ENCODE measurements around the gene CYFIP2.
"Not testable (repeated sequence)": the region's sequence is repeated elsewhere in the genome, so short reads cannot be mapped to it uniquely, and the experiment has no call there.

The CYFIP2 gene

DNA sequence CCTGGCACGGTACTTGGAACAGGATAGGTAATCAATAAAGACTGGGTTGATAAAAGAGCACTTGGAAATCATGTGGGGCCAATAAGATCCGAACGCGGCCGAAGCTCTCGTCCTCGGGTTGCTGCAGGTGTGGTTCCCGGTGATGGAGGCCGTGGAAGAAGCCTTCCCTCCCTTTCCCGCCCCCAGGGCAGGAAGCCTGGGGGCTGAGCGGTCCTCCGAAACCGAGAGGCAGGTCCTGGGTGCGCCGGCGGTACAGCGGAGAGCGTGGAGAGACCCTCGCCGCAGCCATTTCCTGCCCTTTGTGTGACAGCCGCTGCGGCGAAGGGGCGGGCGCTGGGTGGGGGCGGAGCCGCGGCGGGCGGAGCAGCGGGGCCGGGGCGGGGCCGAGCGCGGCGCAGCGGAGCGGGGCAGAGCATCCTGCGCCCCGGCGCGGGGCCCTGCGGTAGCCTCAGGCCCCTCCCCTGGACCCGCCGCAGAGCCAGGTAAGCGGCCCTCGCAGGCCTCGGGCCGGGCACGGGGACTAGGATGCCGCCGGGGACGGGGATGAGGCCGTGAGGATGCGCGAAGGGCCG is at the start of gene CYFIP2:
CYFIP2 (plus strand) TSS at position 410 of the 572 bp plus-strand sequence. CDS start 19,239 bp downstream, outside the sequence.
- DNase-seq = peak; percentile 86

DNA sequence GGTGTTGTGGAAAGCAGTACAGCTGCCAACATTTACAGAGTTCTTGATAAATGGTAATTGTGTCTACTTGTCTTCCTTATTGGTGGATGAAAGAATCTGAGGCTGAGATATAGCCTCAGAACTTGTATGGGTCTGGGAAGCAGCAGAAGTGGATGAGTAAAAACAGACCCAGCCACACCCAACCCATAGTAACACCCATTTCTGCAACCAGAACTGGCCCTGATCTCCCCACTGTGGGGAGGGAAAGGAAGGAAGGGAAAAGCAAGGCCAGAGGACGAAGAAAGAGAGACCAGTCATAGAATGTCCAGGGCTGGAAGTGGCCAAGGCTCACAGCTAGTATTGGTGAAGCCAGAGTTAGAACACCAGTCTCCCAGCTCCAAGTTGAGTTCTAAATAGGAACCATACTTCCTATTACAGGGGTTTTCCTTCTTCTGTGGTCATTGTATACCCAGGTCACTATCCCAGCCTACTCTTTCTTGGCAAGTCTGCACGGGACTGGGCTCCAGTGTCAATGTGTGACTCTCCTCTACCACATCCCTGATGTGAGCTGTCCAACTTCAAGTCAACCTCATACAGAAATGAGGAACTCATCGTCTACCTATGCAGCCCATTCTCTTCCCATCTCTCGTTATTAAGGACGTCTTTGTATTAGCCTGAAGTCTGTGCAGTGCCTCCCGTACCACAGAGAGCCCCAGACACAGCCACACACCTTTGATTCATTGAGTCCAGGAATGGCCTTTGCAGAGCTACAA is 49.4 kb upstream of the CYFIP2 start:
- no peak for DNase-seq

DNA sequence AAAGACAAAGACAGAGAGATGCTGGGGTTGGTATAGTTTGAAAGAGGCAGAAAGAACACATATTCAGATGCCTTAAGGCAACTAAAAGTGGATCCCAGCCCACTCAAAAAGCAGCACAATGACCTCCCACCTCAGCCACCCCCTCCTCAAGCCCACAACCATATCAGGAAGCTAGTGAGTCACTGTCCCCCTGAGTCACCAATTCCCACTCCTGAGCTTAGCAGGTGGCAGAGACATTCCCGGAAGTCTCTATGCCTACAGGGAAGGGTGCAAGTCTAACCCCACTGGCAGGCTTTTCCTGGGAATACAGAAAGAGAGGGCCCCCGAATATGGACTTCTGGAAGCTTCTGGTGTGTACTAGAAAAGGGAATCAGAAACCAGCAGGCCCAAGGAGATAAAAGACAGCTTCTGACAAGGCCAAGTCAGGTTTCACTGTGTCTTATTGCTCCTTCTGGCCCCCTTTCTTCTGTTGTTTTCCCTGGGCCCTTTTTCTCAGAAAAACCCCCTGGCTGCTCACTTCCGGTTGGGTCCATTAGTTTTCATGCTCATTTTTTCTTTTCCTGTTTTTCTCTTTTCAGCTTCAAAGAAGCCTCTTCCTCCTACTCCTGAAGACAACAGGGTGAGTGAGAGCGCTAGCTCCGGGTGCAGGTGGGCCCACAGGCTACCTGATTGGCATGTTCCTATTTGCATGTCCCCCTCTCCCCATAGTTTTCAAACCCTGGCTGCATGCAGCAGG is 48.5 kb upstream of the CYFIP2 start:
- peak; percentile 36 for DNase-seq

DNA sequence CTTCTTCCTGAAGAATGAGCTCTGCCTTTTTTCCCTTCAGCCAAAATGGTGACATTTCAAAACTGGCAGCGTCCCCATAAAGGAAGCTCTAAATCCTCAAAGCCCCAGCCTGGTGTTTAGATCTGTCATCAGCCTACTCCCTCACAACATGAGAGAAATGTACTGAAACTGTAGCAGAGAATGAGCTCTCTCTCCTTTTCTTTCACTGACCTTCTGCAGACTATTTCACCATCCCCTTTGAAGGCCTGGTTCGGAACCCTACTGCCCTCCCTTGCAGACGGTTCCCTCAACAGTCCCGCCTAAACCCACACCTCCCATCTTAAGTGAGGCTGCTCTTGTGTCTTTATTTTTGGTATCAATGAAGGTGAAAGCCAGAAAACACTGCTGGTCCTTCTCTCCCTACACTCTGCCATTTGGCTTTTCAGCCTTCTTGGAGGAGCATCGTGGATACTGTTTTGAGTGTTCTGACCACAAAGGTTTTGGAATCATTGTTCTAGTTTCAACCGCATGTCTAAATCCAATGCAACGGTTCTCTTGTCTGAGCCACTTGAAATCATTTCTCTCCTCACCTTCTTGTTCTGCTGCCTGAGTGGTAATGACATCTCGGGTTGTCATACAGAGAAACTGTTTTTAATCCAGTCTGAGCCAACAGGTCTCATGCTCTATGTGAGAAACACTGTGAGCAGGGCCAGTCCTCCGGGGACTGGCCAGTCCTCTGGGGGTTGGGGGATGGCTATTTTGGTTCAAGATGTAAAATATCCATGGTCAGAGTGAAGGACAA is 46.2 kb upstream of the CYFIP2 start:
- DNase-seq = no peak

DNA sequence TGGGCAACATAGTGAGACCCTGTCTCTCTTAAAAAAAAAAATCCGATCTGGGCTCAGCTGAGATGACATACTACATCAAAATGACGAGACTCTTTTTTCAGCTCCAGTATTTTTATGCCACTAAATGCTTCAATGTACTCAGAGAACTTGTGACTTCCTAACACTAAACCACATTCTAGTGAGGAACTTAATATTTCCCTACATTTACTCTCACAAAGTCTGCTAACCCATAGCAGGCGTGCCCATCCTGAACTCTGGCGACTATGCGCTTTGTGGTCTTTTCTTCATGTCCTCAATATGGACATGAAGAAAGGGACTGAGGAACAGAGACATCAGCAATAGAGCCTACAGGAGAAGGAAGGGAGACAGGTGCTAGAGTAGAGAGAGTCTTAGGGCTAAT is 44.0 kb upstream of the CYFIP2 start:
- DNase-seq = no peak

DNA sequence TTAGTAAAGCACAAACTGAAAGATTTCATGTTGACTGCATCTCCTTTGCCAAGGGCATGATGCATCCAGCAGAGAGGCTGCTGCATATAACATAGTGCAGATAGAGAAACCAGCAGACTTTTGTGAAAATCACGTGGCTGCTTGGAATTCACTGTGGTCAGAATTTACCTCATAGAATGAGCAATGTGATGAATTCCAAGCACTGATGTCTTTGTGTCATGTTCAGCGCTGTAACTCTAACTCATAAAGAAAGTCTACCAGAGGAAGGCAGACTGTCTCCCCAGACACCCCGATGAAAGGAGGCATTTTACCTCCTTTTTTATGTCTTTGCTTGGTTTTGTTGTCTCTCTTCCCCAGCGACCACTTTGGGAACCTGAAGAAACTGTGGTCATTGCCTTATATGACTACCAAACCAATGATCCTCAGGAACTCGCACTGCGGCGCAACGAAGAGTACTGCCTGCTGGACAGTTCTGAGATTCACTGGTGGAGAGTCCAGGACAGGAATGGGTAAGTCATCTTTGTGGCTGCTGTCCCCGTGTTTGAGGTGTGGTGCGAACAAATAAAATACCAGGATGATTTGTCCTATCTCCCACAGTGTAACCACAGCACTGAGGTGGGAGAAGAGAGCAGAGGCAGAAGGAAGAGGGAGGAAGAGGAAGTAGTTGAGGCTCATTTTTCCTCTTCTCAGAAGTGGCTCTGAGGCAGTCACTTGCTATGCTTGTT is 43.3 kb upstream of the CYFIP2 start:
- no peak for DNase-seq

DNA sequence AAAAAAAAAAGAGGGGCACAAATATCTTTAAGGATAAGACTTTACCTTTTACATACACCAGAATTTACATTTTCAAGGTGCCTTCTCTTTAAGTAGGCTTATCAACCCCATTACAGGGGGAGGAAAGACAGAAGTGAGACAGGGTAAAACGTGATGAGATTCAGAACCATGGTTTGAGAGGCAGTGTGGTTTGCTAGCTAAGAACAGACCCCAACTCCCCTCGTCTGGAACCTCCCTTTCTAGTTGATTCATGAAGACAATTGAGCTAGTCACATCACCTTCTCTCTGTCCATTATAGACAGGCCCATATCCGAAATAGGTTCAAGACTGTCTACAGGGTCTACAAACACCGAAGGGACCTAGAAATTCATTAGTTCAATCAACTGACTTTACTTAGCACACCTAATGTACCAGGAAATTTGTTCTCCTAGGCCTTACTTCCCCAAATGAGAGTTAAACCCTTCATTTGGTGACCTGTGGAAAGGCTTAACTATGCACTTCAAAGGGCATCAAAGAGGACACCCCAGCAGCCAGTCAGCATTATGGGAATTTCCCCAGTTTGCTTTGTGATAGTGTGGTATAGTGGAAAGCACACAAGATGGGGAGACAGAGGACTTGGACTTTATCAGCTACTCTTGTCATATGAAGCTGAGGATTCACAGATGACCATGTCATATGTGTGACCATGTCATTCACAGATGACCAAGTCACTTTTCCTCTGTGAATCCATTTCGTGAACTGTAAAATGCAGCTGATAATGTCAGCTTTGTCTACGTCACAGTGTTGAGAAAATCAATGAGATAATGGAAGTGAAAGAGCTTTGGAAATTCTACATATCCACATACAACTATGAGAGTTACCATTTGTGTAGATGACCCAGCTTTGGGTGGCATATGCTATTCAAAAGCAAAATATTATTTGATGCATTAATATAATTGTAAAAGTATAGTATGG is 40.2 kb upstream of the CYFIP2 start:
- no peak for DNase-seq

DNA sequence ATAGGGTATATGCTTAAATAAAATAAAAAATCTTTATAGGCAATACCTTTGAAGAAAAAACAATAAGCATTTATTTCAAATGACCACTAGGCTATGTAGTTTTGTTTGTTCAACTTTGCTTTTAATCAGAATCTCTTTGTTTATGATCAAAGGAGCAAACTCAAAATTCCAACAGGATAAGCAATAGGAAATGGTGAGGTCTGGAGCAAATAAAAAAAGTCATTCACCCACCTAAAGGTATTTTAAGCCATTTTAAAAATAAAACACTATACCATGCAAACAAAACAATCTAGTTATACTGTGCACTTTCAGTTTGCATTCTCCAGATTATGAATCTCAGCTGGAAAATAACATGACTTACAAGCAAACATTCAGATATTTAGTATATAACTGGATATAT is 35.3 kb upstream of the CYFIP2 start:
- DNase-seq = no peak

DNA sequence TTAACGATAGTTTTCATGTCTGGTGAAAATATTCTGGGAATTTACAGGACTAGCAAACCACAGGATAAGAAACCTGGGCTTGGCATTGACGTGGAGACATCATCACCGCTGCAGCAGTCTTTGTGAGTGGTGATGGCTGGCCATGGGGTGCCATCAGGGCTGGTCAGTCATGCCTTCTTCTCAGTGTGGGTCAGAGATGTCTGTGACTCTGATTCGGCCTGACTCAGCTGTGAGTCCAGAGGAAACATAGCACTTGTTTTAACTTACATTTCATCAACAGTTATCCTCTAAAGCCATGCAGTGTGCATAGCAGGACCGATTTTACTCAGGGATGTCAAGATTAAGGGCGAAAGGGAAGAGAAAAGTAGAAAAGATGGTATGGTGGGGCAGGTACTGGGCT is 33.2 kb upstream of the CYFIP2 start:
- no peak for DNase-seq

DNA sequence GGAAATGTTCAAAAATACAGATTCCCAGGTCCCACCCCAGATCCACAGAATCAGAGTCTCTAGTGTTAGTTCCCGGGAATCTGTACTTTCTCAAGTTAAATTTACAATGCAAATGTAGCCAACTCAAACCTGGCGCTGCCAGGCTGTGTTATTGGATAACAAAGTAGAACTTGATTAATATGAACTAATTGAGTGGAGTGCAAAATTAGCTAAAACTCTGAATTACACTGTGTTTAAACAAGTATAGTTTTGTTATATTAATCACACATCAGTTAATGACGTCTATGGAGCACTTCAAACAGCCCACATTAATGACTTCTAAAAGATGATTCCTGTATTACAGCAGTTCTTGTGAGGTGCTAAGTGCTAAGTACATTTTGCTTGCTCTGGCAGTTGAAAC is 32.4 kb upstream of the CYFIP2 start:
- no peak for DNase-seq

DNA sequence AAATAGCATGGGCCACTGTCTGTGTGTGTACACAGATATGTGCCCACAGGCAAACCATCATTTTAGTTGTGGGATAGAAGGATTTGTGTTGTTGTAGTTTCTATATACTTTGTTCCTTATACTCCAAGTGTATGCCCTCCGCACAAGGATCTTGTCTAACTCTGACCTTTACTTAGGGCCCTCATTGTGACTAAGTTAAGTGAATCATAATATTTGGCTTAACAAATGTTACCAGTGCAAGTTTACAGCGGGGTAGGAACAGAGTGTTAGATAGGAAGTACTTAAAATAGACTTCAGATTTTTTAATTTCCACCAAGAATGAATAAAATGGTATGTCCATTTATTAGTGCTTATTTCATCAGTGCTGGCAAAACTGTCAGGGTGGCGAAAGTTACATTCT is 29.5 kb upstream of the CYFIP2 start:
- no peak for DNase-seq

DNA sequence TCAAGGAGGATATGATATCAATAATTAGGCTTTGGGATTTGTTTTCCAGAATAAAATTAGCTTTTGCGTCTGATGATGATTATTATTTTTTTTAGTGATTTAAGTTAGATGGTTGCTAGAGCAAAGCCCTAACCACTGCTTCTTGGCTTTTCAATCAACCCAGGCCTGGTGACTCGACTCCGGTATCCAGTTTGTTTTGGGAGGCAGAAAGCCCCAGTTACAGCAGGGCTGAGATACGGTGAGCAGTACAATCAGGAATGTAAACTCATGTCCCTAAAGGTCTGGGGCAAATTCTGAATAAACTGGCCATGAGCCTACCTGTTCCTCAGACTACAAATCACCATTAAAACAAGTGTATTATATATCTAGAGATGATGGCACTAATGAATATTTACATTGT is 24.4 kb upstream of the CYFIP2 start:
- DNase-seq = no peak

DNA sequence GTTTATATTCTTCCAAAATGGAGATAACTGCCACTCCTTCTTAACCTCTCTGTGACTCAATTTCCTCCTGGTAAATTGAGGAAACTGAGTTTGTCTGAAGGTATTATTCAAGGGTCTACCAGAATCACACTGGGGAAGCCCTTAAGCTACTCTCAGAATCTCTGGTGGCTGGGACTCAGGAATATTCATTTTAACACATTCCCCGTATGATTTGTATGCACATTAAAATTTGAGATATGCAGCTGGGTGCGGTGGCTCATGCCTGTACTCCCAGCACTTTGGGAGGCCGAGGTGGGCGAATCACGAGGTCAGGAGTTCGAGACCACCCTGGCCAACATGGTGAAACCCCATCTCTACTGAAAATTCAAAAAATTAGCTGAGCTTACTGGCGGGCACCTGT is 21.2 kb upstream of the CYFIP2 start:
- not testable (repeated sequence) for DNase-seq

DNA sequence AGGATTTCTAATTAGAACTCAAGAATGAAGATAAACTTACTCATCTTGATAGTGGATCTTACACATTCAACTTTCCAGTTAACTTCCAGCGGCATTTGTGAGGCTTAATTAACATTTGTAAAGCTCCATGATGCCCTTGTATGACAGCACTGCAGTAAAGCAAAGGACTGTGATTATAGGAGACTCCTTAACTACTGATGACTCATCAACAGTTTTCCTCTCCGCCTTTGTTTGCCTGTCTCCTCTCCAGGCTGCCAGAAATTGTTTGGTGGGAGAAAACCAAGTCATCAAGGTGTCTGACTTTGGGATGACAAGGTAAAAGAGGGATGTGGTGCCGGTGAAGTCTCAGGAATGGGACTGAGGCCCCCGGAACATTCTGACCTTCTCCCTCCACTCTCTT is 20.4 kb upstream of the CYFIP2 start:
- DNase-seq = no peak

DNA sequence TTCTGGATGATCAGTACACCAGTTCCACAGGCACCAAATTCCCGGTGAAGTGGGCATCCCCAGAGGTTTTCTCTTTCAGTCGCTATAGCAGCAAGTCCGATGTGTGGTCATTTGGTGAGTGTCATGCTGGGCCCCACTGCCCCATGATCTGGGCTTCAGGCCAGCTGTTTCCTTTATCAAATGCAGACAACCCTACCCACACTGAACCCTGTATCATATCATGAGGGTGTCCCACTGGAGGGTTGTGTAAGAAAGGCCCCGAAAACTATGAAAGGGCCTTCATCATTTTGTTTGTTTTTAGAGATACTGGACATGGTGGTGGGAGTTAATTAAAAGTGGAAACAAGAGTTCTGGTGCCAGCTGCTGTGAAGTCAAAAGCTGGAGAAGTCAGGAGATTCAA is 20.0 kb upstream of the CYFIP2 start:
- DNase-seq = no peak

DNA sequence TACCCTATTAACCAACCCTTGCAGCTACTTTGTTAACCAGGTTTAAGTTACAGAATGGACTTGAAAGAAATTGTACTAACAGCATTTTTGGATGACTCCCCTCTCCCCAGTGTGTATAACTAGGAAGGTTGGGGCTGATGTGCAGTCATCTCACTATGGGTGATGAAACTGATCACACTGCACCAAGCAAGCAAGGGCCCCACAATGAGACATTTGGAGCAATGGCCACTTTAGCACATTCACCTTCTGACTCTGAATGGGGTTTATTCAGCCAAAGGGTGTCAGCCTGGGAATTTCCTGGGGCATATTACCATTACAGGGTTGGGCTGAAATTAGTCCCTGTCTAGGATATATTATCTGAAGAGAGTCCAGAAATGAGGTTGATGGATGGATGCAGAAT is 18.7 kb upstream of the CYFIP2 start:
- no peak for DNase-seq

DNA sequence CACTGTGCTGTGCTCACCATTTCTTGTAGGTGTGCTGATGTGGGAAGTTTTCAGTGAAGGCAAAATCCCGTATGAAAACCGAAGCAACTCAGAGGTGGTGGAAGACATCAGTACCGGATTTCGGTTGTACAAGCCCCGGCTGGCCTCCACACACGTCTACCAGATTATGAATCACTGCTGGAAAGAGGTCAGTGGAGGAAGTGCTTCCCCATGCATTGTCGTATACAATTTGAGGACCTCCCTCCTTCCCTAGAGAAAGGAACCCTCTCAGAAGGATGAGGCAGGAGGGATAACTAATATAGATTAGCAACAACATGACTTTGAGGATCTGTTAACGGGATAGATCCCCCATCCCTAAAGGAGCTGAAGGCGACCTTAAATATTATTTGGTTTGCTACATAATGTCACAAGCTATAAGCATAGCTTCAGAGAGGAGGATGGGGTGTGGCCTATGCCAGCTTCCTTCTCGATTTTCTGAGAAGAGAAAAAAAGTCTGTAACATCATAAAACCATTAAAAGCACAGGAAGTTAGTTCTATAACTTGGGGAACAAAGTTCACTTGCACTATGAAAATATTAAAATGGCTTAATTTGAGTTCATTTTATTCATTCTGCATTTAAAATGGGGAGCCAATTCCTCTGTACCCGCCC is 17.0 kb upstream of the CYFIP2 start:
- DNase-seq = no peak

DNA sequence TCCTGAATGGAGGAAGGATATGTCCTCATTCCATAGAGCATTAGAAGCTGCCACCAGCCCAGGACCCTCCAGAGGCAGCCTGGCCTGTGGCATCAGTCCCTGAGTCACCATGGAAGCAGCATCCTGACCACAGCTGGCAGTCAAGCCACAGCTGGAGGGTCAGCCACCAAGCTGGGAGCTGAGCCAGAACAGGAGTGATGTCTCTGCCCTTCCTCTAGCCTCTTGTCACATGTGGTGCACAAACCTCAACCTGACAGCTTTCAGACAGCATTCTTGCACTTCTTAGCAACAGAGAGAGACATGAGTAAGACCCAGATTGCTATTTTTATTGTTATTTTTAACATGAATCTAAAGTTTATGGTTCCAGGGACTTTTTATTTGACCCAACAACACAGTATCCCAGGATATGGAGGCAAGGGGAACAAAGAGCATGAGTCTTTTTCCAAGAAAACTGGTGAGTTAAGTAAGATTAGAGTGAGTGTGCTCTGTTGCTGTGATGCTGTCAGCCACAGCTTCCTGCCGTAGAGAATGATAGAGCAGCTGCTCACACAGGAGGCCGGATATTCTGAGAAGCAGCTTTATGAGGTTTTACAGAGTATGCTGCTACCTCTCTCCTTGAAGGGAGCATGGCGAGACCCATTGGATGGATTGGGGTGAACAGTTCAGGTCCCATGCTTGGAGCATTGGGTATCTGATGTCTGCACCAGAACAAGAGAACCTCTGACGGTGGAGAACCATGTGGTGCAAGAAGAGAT is 13.0 kb upstream of the CYFIP2 start:
- peak; percentile 61 for DNase-seq

DNA sequence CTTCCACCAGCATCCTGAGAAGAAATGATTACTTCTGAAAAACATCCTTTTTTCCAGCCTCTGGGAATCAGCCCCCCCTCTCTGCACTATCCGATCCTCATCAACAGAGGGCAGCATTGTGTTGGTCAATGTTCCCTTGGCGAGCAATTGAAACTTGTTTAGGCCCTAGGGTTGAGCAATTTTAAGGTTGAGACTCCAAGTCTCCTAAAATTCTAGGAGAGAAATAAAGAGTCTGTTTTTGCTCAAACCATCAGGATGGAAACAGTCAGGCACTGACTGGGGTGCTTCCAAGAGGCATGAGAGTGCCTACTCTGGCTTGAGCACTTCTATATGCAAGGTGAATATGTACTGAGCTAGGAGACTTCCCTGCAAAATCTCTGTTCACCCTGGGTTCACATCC is 12.4 kb upstream of the CYFIP2 start:
- DNase-seq = no peak

DNA sequence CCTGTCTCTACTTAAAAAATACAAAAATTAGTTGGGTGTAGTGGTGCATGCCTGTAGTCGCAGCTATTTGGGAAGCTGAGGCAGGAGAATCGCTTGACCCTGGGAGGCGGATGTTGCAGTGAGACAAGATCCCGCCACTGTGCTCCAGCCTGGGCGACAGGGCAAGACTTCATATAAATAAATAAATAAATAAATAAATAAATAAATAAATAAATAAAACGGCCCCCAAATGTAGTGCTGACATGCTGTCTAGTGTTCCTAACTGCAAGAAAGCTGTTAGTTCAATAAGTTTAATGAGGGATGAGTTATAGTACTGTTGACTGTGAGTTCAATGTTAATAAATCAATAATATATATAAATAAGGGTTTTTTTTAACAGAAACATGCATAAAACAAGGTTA is 7.5 kb upstream of the CYFIP2 start:
- DNase-seq = no peak
